Endothelial cell of umbilical vein (primary cell): Measurements from ENCODE around the gene TFDP2. TPM values are rescaled to one million over a fixed set of nuclear protein-coding genes. Genes with fewer than 3 reads are reported as not detected.

Experiments
- BruUV-seq: library from RNA; stranded (reverse); fragments of 400-500 nt; replicated peaks from 2 replicates; lab custom pipeline; 2021; lab: Mats Ljungman, UMichigan
- CTCF ChIA-PET: fragments of 300-600, 350-600 bp; sonication (Branson Sonifier 250); formaldehyde crosslinking; loops from one replicate; lab custom pipeline; 2021; ENCODE audit warnings: antibody characterized with exemption, inconsistent platforms; lab: Charles Lee
- POLR2A ChIA-PET: fragments of 300-600, 350-600 bp; sonication (Branson Sonifier 250); formaldehyde crosslinking; loops from one replicate; lab custom pipeline; 2021; ENCODE audit warnings: antibody characterized with exemption, inconsistent platforms; lab: Charles Lee
- DNase-seq: peaks from one replicate; pipeline ENCODE4 v3.0.0-alpha.2; 2011; ENCODE audit warnings: low read depth, low spot score
- FAIRE-seq: peaks from 2 replicates; lab custom pipeline; 2011; peaks lifted over from hg19 to GRCh38; lab: Jason Lieb, UNC
- H2AFZ ChIP-seq: 2 replicates; pipeline ENCODE4 v1.6.0; 2012; ENCODE audit warnings: low read depth, low read length, control low read depth, inconsistent platforms
- H3K27ac ChIP-seq: 2 replicates; pipeline ENCODE4 v1.5.1; 2011; ENCODE audit warnings: low read depth, mild to moderate bottlenecking, control low read depth, low read length, moderate library complexity; ENCODE audit not compliant: insufficient read depth
- H3K27me3 ChIP-seq, 2 experiments: 2 replicates each; pipeline versions ENCODE4 v1.6.0 to v1.6.1; 2011; ENCODE audit warnings: low read length in 2 of 2, mixed read lengths in 1 of 2; ENCODE audit not compliant: control insufficient read depth in 2 of 2, insufficient read depth in 2 of 2
- H3K36me3 ChIP-seq, 2 experiments: 2 replicates in 1 of 2; 3 replicates in 1 of 2; pipeline ENCODE4 v1.5.1; 2011; ENCODE audit warnings: low read length in 2 of 2, mild to moderate bottlenecking in 1 of 2, moderate library complexity in 1 of 2; ENCODE audit not compliant: control insufficient read depth in 2 of 2, insufficient read depth in 2 of 2; ENCODE audit errors: extremely low read depth in 1 of 2
- H3K4me1 ChIP-seq: 3 replicates; pipeline ENCODE4 v1.5.1; 2011; ENCODE audit warnings: mild to moderate bottlenecking, low read length; ENCODE audit not compliant: control insufficient read depth, insufficient read depth; ENCODE audit errors: extremely low read depth
- H3K4me2 ChIP-seq: 2 replicates; pipeline ENCODE4 v1.6.1; 2011; ENCODE audit warnings: low read length, control low read depth, mixed read lengths; ENCODE audit not compliant: insufficient read depth
- H3K4me3 ChIP-seq, 3 experiments: fragments of 200-600 bp in 1 of 3; sonication (generic), shearing (Covaris generic) in 1 of 3; replicated peaks in 1 of 3; 2 replicates each; pipeline ENCODE4 v1.5.1; 2011 to 2016; ENCODE audit warnings: control low read depth in 3 of 3, low read length in 3 of 3, mild to moderate bottlenecking in 2 of 3, inconsistent platforms in 1 of 3, low read depth in 1 of 3, moderate library complexity in 1 of 3; ENCODE audit not compliant: insufficient read depth in 1 of 3
- H3K79me2 ChIP-seq: 2 replicates; pipeline ENCODE4 v1.6.0; 2012; ENCODE audit warnings: low read length, inconsistent platforms; ENCODE audit not compliant: control insufficient read depth, insufficient read depth
- H3K9ac ChIP-seq: replicated peaks from 2 replicates; pipeline ENCODE3; 2011; ENCODE audit warnings: low read length, control low read depth; ENCODE audit not compliant: insufficient read depth; ENCODE audit errors: extremely low read depth
- H3K9me1 ChIP-seq: replicated peaks from 3 replicates; pipeline ENCODE4 v1.6.0; 2011; ENCODE audit warnings: mild to moderate bottlenecking, low read length; ENCODE audit not compliant: control insufficient read depth, insufficient read depth; ENCODE audit errors: extremely low read depth
- H3K9me3 ChIP-seq: replicated peaks from 2 replicates; pipeline ENCODE4 v1.5.1; 2012; ENCODE audit warnings: low read length, inconsistent platforms; ENCODE audit not compliant: control insufficient read depth, insufficient read depth
- H4K20me1 ChIP-seq: replicated peaks from 2 replicates; pipeline ENCODE3; 2011; ENCODE audit warnings: mild to moderate bottlenecking, low read length; ENCODE audit not compliant: control insufficient read depth, insufficient read depth; ENCODE audit errors: extremely low read depth
- CTCF ChIP-seq, 2 donors: IDR thresholded peaks; 1 replicate in 1 of 2; 2 replicates in 1 of 2; pipeline ENCODE4 v1.5.1; 2011; ENCODE audit warnings: low read length in 2 of 2, mild to moderate bottlenecking in 2 of 2, moderate library complexity in 2 of 2, control low read depth in 1 of 2, inconsistent platforms in 1 of 2, low read depth in 1 of 2; ENCODE audit not compliant: insufficient read depth in 1 of 2; ENCODE audit errors: extremely low read depth in 1 of 2
- EZH2 ChIP-seq: IDR thresholded peaks from 2 replicates; pipeline ENCODE4 v1.6.1; 2012; ENCODE audit warnings: borderline replicate concordance, low read depth, mild to moderate bottlenecking, moderate library complexity, low read length, inconsistent platforms; ENCODE audit not compliant: severe bottlenecking
- FOS ChIP-seq: IDR thresholded peaks from 2 replicates; pipeline ENCODE4 v1.6.1; 2011; ENCODE audit warnings: mild to moderate bottlenecking, low read length, moderate library complexity, borderline replicate concordance; ENCODE audit not compliant: insufficient read depth
- GATA2 ChIP-seq: IDR thresholded peaks from 2 replicates; pipeline ENCODE4 v1.7.0; 2011; ENCODE audit warnings: low read depth, mild to moderate bottlenecking, moderate library complexity, mixed read lengths, low read length; ENCODE audit not compliant: insufficient read length, insufficient read depth
- MAX ChIP-seq: IDR thresholded peaks from 2 replicates; pipeline ENCODE4 v1.6.1; 2011; ENCODE audit not compliant: insufficient read depth, insufficient read length
- MYC ChIP-seq: IDR thresholded peaks from one replicate; pipeline ENCODE4 v1.6.1; 2011; ENCODE audit warnings: mild to moderate bottlenecking, low read depth, low read length
- POLR2A ChIP-seq: IDR thresholded peaks from 2 replicates; pipeline ENCODE4 v1.6.1; 2012; ENCODE audit warnings: low read depth, mild to moderate bottlenecking, control low read depth, low read length
- dilution Hi-C: fragments of 300-500 bp; cut with MboI; formaldehyde crosslinking; loops from one replicate; pipeline ENCODE4 v1.15.0; 2019; ENCODE audit warnings: low sequenced_read_pairs; ENCODE audit not compliant: extremely low pct_ligation_motif_present
- intact Hi-C: fragments of 100-400 bp; cut with micrococcal nuclease; formaldehyde crosslinking; loops from one replicate; pipeline ENCODE4 v1.10.0; 2022
- polyA plus RNA-seq, 4 experiments: library from polyadenylated mRNA; depleted of rRNA in 3 of 4; stranded (reverse) in 3 of 4; unstranded in 1 of 4; fragments of >200 nt; gene quantifications; 2 replicates each; pipeline versions ENCODE4 v1.2.1 to v1.2.3, GENCODE V29; 2011 to 2012; ENCODE audit warnings: missing spikeins in 1 of 4
- total RNA-seq: library from RNA; stranded (reverse); gene quantifications from 2 replicates; pipeline ENCODE4 v1.2.3, GENCODE V29; 2021

TFDP2 gene
- total and polyA plus RNA-seq, 2 donors (not counting 3 experiments of a cell fraction or from before 2014, with no cell fraction given): 8.5 to 21.5 TPM

GRCh38 chr3:141949972-141950371 is 199.4 kb downstream of the TFDP2 start:
- H3K9me3 ChIP-seq: no peaks in the 10 kb centered on the region
- no peaks in the 10 kb centered on the region for H3K4me1 ChIP-seq
- H3K4me2 ChIP-seq: no peak overlapping the region
- no peaks in the 10 kb centered on the region for H3K36me3 ChIP-seq
- ChIA-PET CTCF (interaction anchor here (1.1 to 1.2 kb wide), 2 partner anchors 9 to 330 kb away, joined by 3 to 4 read pairs; no protein-coding TSS in a partner anchor), POLR2A (no interaction called here)
- FAIRE-seq (no peak), DNase-seq (no peak)
- intact Hi-C loops (no loop called here), dilution Hi-C loops (no loop called here)
- H3K4me3 ChIP-seq: no peak overlapping the region
- BruUV-seq: no TSS peak
- H3K79me2 ChIP-seq: no peaks in the 10 kb centered on the region
- H3K9me1 ChIP-seq: no peaks in the 10 kb centered on the region
- H4K20me1 ChIP-seq: no peaks in the 10 kb centered on the region
- no peak overlapping the region for H3K27ac ChIP-seq
- H3K9ac ChIP-seq: no peak overlapping the region
- TF ChIP-seq GATA2 (no peak), CTCF (IDR thresholded peaks at IDR 0.05; ENCODE audit: extremely low read depth in 1 of 2, insufficient read depth in 1 of 2, low read depth in 1 of 2, low read length in 2 of 2) (no peak), FOS (no peak), MYC (no peak), MAX (no peak), EZH2 (no peak), POLR2A (no peak)
- H3K27me3 ChIP-seq: peaks cover 7 to 15% of the 10 kb centered on the region in 2 experiments
- H2AFZ ChIP-seq: no peak overlapping the region
